HG03378 (cell line): ENCODE results near the gene RAD51AP2.

Experiments
- ATAC-seq: cut with Tn5 transposase; IDR thresholded peaks from one replicate; pipeline ENCODE4 v1.9.1; 2021; ENCODE audit warnings: mild to moderate bottlenecking, moderate library complexity; ENCODE audit not compliant: unreplicated experiment

RAD51AP2 gene

DNA sequence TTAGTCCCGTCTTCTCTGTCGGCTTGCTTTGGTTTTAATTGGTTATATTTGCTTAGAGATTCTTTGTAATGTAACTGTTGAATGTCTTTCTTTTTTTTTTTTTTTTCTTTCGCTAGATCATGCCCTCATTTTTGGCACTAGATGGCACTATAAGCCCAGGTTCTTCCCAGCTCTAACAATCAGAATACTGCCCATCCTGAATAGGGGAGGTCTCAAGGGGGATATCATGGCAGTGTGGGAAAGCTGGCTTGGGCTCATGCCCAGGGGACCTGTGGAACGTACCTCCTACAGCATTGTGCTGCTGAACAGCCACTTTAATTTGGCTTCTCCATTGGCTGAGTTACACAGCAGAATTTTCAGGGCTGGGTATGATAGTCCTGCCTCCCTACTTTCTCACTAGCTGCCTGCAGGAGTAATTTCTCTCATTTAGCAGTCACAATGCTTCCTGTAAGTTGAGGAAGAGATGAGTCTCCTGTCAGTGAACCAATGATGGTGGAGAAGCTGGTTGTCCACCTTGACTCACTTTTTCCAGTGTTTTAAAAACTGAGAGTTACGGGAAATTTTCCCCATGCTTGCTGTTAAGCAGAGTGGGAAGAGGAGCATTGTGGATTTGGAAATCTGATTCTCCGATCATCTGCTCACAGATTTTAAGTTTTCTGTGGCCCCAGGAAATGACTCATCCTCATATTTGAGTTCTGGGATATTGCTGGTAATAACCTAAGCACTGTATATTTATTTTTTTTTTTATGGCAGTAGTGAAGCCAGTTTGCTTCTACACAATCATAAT, 47.2 kb downstream of the RAD51AP2 start:
- ATAC-seq: no peak

DNA sequence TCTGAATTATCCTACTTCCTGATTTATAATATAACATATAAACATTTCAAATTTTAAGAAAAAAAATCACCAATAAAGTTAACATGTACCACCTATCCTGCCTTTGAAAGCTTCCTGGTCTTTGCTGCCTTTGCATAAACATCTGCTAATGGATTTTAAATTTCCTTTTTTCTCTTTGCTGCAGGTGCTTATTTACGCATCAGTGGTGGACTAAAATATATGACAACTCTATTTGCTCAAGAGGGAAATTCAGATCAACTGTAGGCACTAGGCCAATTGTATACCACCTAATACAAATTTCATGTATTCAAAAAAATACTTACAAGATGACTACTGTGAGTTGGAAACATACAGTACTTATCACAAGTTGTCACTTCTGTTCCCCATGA, 57.2 kb downstream of the RAD51AP2 start:
- no peak for ATAC-seq
